Pancreas (tissue), 10 donors: ENCODE results near the gene TOP2A. TPM values are rescaled to one million over a fixed set of nuclear protein-coding genes. Genes with fewer than 3 reads are reported as not detected.

ENCODE experiments used
- ATAC-seq, 4 donors: fragments of 200-7000 bp; cut with Tn5 transposase; one replicate each; pipeline versions ENCODE4 v1.8.0 to v1.9.1; 2020; ENCODE audit warnings: mild to moderate bottlenecking in 4 of 4, moderate library complexity in 4 of 4
- DNase-seq, 6 donors: peaks; one replicate each; pipeline ENCODE4 v3.0.0-alpha.2; 2020
- FAIRE-seq: peaks from 2 replicates; lab custom pipeline; 2012; peaks lifted over from hg19 to GRCh38; lab: Jason Lieb, UNC
- H3K27ac ChIP-seq, 4 donors: fragments of 200-600 bp; sonication (generic); 1 replicate in 3 of 4; 2 replicates in 1 of 4; pipeline versions ENCODE4 v1.5.0 to v1.8.0; 2020
- H3K27me3 ChIP-seq, 4 donors: fragments of 200-600 bp; one replicate each; pipeline ENCODE4 v1.8.0; 2021
- H3K36me3 ChIP-seq, 3 donors: fragments of 200-600 bp; sonication (generic) in 1 of 3; one replicate each; pipeline versions ENCODE4 v1.5.0 to v1.8.0; 2020 to 2021
- H3K4me1 ChIP-seq, 3 donors: fragments of 200-600 bp; one replicate each; pipeline ENCODE4 v1.8.0; 2021
- H3K4me3 ChIP-seq, 4 donors: fragments of 200-600 bp; sonication (generic) in 2 of 4; one replicate each; pipeline versions ENCODE4 v1.5.0 to v1.8.0; 2020 to 2021
- H3K9me3 ChIP-seq, 4 donors: fragments of 200-600 bp; one replicate each; pipeline ENCODE4 v1.8.0; 2021
- WGBS, 2 donors: extraction: QIAGEN DNeasy Blood & Tissue Kit; methylation state at CpG; one replicate each; pipeline ENCODE4 v1.1.7; 2013; 5-methylcytosine and 5-hydroxymethylcytosine counted together
- intact Hi-C, 3 donors: fragments of 100-400 bp; cut with DNase I; formaldehyde crosslinking; loops; one replicate each; pipeline versions ENCODE4 v1.11.1 to v1.14.2; 2022
- polyA plus RNA-seq, 2 donors: library from polyadenylated mRNA; stranded (reverse); fragments of 200-250 nt; gene quantifications; one replicate each; pipeline ENCODE4 v1.2.3, GENCODE V29; 2013
- total RNA-seq, 6 donors: library from RNA; stranded (reverse); fragmentation: NEBNext Ultra II Directional in 4 of 6; extraction: Animal tissue kit (Norgen Biotek cat#: 25700) in 4 of 6; gene quantifications; one replicate each; pipeline versions ENCODE4 v1.2.1 to v1.2.4, GENCODE V29; 2021 to 2023
- TF ChIP-seq, protein P1 (sequence below), 4 donors: fragments of 200-600 bp; sonication (generic) in 3 of 4; IDR thresholded peaks; one replicate each; pipeline versions ENCODE4 v1.5.0 to v1.8.0; 2021; ENCODE audit warnings: antibody characterized with exemption in 4 of 4
- donor health status: healthy with polysubstance abuse.
- donor health status: DM: no; HTN: no; CAD: no; lungs with moderate emphysema.
- donor health status: DM: no; HTN: no; CAD: no.
- donor health status: control.
- donor health status: control.
- donor health status: Bipolar disorder and iron deficiency.
- donor health status: DM: yes; HTN: yes; CAD: no.
- donor health status: DM: no; HTN: no; CAD: no.
- donor health status: DM: no; HTN: no; CAD: no.
- donor health status: DM: yes; HTN: yes; CAD: no.

TOP2A gene
- total and polyA plus RNA-seq, 8 donors: 0.19 to 4.4 (median 0.65) TPM

- DNase-seq (peak; percentile 63 to 92 (median 84)), ATAC-seq (peak; percentile 69 to 77 (median 72)), FAIRE-seq (no peak)
- no peaks in the 10 kb centered on the region for H3K9me3 ChIP-seq
- TF ChIP-seq, protein P1, sequence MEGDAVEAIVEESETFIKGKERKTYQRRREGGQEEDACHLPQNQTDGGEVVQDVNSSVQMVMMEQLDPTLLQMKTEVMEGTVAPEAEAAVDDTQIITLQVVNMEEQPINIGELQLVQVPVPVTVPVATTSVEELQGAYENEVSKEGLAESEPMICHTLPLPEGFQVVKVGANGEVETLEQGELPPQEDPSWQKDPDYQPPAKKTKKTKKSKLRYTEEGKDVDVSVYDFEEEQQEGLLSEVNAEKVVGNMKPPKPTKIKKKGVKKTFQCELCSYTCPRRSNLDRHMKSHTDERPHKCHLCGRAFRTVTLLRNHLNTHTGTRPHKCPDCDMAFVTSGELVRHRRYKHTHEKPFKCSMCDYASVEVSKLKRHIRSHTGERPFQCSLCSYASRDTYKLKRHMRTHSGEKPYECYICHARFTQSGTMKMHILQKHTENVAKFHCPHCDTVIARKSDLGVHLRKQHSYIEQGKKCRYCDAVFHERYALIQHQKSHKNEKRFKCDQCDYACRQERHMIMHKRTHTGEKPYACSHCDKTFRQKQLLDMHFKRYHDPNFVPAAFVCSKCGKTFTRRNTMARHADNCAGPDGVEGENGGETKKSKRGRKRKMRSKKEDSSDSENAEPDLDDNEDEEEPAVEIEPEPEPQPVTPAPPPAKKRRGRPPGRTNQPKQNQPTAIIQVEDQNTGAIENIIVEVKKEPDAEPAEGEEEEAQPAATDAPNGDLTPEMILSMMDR (IDR thresholded peaks at IDR 0.05): no peak
- no peaks in the 10 kb centered on the region for H3K36me3 ChIP-seq
- intact Hi-C loops: no loop called here
- WGBS, 2 donors: 1% methylated on average over 34 to 55 of the region's 55 CpGs
- H3K27me3 ChIP-seq: no peaks in the 10 kb centered on the region
- H3K27ac ChIP-seq: peak overlapping the region; percentile 68 to 89 (median 79)
- peak overlapping the region; percentile 59 to 80 (median 73) for H3K4me3 ChIP-seq
- peaks cover 9 to 48% (median 11%) of the 10 kb centered on the region in 3 donors for H3K4me1 ChIP-seq
Measured at GRCh38 chr17:40341808-40342503, 75.7 kb downstream of the TOP2A start.

GRCh38 chr17:40340880-40341807, 76.6 kb downstream of the TOP2A start:
- no peaks in the 10 kb centered on the region for H3K36me3 ChIP-seq
- peak; percentile 47 to 65 (median 58) for ATAC-seq
- no peaks in the 10 kb centered on the region for H3K9me3 ChIP-seq
- WGBS, 2 donors: 0 to 1% methylated on average over 40 to 54 of the region's 55 CpGs
- peak; percentile 77 to 92 (median 86) for DNase-seq
- no peak for FAIRE-seq
- intact Hi-C loops: no loop called here
- H3K27ac ChIP-seq: peak overlapping the region; percentile 68 to 89 (median 79)
- no peaks in the 10 kb centered on the region for H3K27me3 ChIP-seq
- TF ChIP-seq, protein P1 (IDR thresholded peaks at IDR 0.05): no peak
- peaks cover 4 to 40% (median 5%) of the 10 kb centered on the region in 3 donors for H3K4me1 ChIP-seq
- H3K4me3 ChIP-seq: peak overlapping the region; percentile 59 to 80 (median 73)

- H3K27ac ChIP-seq: peak overlapping the region in 2 of 4 donors; percentile 78 to 89
- WGBS, 2 donors: 93 to 96% methylated on average over 1 of the region's 1 CpG
- DNase-seq (no peak), FAIRE-seq (no peak), ATAC-seq (no peak)
- TF ChIP-seq, protein P1 (IDR thresholded peaks at IDR 0.05): no peak
- peaks cover 4 to 32% (median 5%) of the 10 kb centered on the region in 3 donors for H3K4me1 ChIP-seq
- H3K4me3 ChIP-seq: no peak overlapping the region
- intact Hi-C loops: no loop called here
- H3K9me3 ChIP-seq: no peaks in the 10 kb centered on the region
- no peaks in the 10 kb centered on the region for H3K27me3 ChIP-seq
- H3K36me3 ChIP-seq: no peaks in the 10 kb centered on the region
Measured at GRCh38 chr17:40340327-40340726, 77.4 kb downstream of the TOP2A start.

DNA sequence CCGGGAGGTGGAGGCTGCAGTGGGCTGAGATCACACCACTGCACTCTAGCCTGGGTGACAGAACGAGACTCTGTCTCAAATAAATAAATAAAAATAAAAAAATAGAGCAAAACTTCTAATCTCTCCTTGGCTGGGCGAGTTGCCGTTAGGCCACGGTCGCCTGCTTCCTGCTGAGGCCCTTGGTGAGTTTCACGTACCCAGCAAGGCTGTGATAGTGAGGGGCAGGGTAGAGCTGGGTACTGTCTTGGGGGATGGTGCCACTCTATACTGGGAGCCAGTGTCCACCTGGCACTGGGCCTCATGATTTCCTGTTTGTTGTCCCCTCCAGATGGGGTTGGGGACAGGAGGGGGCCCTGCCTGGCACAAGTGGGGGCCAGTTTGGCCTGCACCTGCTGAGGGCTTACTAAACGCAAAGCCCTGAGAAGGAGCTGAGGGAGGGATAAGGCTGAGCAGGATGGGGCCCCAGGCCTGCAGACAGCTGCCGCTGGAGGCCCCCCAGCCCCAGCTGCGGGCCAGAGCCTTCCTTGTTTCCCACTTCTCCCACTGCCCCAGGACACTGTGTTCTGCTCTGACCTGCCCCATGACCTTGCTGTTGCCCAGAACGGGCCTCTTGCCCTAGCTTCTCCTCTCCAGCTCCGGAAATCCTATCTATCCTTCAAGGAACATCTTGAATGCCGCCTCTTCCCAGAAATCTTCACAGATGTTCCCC, 78.6 kb downstream of the TOP2A start:
- DNase-seq: no peak
- Histone ChIP-seq H3K4me1 (peaks cover 0 to 28% (median 13%) of the 10 kb centered on the region in 3 donors), H3K27me3 (no peaks in the 10 kb centered on the region), H3K36me3 (no peaks in the 10 kb centered on the region), H3K9me3 (no peaks in the 10 kb centered on the region), H3K4me3 (no peak overlapping the region), H3K27ac (no peak overlapping the region)
- intact Hi-C loops: no loop called here
- no peak for ATAC-seq
- FAIRE-seq: no peak
- TF ChIP-seq, protein P1 (IDR thresholded peaks at IDR 0.05): no peak
- WGBS, 2 donors: 80 to 83% methylated on average over 11 to 13 of the region's 13 CpGs

Other genes starting within 250 kb of the TOP2A start
- 1 to 10 TPM; 2.6 to 4.9 (median 4.2) TPM for gene RAPGEFL1, start 240.4 kb downstream of the TOP2A start, total RNA-seq
- 10 to 100 TPM in 1 of 2 donors, 1 to 10 TPM in 1; 8.0 to 10.6 TPM for gene RAPGEFL1, start 240.4 kb downstream of the TOP2A start, polyA plus RNA-seq
- 10 to 100 TPM; 11.8 to 21.7 (median 14.6) TPM for gene WIPF2, start 198.6 kb downstream of the TOP2A start, total RNA-seq
- 1 to 10 TPM; 6.3 to 9.5 TPM for gene WIPF2, start 198.6 kb downstream of the TOP2A start, polyA plus RNA-seq
- gene CDC6, start 130.0 kb downstream of the TOP2A start, total RNA-seq: 1 to 10 TPM in 5 of 6 donors, under 1 TPM in 1; 0.71 to 3.3 (median 2.0) TPM
- 1 to 10 TPM in 1 of 2 donors, under 1 TPM in 1; 0.75 to 1.1 TPM for gene CDC6, start 130.0 kb downstream of the TOP2A start, polyA plus RNA-seq
- gene RARA, start 108.7 kb downstream of the TOP2A start, total RNA-seq: 10 to 100 TPM in 3 of 6 donors, 1 to 10 TPM in 3; 6.8 to 19.7 (median 10.1) TPM
- gene RARA, start 108.7 kb downstream of the TOP2A start, polyA plus RNA-seq: 10 to 100 TPM; 14.7 to 15.0 TPM
- gene GJD3, start 53.2 kb downstream of the TOP2A start, total RNA-seq: under 1 TPM in 5 of 6 donors, not detected in 1; 0.19 to 0.67 (median 0.40) TPM
- gene GJD3, start 53.2 kb downstream of the TOP2A start, polyA plus RNA-seq: under 1 TPM in 1 of 2 donors, not detected in 1; 0.09 TPM
- 100 to 1,000 TPM in 3 of 6 donors, 10 to 100 TPM in 3; 30.2 to 190 (median 80.4) TPM for gene IGFBP4, start 25.6 kb upstream of the TOP2A start, total RNA-seq
- gene IGFBP4, start 25.6 kb upstream of the TOP2A start, polyA plus RNA-seq: 10 to 100 TPM; 58.7 to 72.3 TPM
- under 1 TPM in 2 of 6 donors, not detected in 4; 0.16 to 0.24 TPM for gene TNS4, start 83.7 kb upstream of the TOP2A start, total RNA-seq
- gene TNS4, start 83.7 kb upstream of the TOP2A start, polyA plus RNA-seq: not detected
- under 1 TPM in 3 of 6 donors, not detected in 3; 0.09 to 0.82 (median 0.09) TPM for gene CCR7, start 147.6 kb upstream of the TOP2A start, total RNA-seq
- gene CCR7, start 147.6 kb upstream of the TOP2A start, polyA plus RNA-seq: under 1 TPM; 0.07 to 0.08 TPM
- 10 to 100 TPM; 21.7 to 48.5 (median 35.4) TPM for gene SMARCE1, start 229.9 kb upstream of the TOP2A start, total RNA-seq
- gene SMARCE1, start 229.9 kb upstream of the TOP2A start, polyA plus RNA-seq: 10 to 100 TPM; 29.0 to 55.8 TPM
- 1 to 10 TPM in 3 of 6 donors, under 1 TPM in 3; 0.28 to 2.7 (median 1.1) TPM for gene KRT222, start 247.3 kb upstream of the TOP2A start, total RNA-seq
- 1 to 10 TPM; 1.4 to 4.9 TPM for gene KRT222, start 247.3 kb upstream of the TOP2A start, polyA plus RNA-seq